WI38 (cell line): Measurements from ENCODE around the gene FTO.

Source experiments
- H3K4me3 ChIP-seq: 2 replicates; pipeline ENCODE4 v1.5.1; 2011; ENCODE audit warnings: low read depth, mild to moderate bottlenecking, control low read depth, low read length
- TF ChIP-seq, protein P1 (sequence below): IDR thresholded peaks from 2 replicates; pipeline ENCODE4 v1.5.1; 2012; ENCODE audit warnings: low read depth, mild to moderate bottlenecking, control low read depth, low read length

Gene FTO

DNA sequence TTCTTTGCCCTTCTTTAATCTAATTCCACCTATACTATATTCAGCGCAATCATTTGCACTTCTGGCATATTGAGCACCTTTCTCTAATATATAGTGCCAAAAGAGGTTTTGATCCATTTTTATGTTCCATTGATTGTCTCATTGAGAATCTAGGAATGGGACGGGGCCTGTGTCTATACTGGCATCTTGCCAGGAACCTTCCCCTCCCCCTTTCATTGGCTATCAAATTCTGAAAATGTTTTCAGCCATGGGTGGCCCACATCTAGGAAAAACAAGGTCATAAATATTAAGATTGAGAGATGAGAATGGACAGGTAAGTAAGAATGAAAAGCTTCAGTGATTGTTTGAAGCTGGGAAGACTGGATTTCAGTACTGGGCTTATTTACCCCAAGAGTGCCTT lies 159.9 kb downstream of the FTO start:
- H3K4me3 ChIP-seq, result no peak overlapping the region
- TF ChIP-seq, protein P1, sequence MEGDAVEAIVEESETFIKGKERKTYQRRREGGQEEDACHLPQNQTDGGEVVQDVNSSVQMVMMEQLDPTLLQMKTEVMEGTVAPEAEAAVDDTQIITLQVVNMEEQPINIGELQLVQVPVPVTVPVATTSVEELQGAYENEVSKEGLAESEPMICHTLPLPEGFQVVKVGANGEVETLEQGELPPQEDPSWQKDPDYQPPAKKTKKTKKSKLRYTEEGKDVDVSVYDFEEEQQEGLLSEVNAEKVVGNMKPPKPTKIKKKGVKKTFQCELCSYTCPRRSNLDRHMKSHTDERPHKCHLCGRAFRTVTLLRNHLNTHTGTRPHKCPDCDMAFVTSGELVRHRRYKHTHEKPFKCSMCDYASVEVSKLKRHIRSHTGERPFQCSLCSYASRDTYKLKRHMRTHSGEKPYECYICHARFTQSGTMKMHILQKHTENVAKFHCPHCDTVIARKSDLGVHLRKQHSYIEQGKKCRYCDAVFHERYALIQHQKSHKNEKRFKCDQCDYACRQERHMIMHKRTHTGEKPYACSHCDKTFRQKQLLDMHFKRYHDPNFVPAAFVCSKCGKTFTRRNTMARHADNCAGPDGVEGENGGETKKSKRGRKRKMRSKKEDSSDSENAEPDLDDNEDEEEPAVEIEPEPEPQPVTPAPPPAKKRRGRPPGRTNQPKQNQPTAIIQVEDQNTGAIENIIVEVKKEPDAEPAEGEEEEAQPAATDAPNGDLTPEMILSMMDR, result no peak

DNA sequence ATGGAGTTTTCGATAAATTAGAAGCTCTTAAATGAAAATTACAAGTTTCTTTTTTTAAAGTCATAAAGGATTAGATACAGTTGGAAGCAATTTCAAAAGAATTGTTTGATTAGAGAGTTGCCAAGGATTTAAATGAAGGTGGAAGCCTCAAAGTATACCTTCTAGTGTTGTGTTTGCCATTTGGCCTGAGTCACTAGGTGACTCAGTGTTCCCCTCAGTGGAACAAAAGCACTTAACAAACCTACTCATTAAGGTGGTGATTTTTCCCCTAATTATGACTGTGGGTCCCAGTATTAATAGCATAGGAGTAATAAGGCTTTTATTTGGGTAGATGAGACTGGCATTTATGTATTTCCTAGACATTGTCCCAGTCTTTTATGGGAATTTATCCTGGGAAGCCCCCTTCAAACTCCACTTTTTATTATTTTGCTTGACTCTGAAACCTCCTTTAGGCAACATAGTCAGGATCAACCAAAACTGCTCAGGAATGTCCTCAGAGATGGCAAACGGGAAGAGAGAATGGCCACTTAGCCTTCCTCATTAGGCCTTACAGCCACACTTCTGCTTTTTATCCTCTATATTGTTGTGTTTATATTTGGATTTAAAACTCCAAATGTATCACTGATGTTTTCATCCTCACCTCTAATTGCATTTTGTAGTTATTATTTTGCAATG lies 161.0 kb downstream of the FTO start:
- TF ChIP-seq, protein P1, result no peak
- no peak overlapping the region for H3K4me3 ChIP-seq

DNA sequence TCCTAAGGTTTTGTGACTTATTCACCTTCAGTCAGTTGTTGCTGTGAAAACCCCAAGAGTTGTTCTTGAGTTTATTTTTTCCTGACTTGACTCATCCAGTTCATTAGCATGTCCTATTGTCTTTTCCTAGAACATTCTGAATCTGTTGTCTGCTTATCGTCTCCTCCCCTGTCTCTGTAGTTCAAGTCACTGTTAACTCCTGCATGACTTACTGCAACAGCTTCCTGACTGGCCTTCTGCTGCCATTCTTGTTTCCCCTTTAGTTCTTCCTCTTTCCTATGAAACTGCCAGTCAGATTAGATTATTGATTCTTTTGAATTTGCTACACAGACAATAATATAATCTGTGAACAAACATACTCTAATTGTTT lies 161.5 kb downstream of the FTO start:
- TF ChIP-seq, protein P1, result no peak
- no peak overlapping the region for H3K4me3 ChIP-seq

DNA sequence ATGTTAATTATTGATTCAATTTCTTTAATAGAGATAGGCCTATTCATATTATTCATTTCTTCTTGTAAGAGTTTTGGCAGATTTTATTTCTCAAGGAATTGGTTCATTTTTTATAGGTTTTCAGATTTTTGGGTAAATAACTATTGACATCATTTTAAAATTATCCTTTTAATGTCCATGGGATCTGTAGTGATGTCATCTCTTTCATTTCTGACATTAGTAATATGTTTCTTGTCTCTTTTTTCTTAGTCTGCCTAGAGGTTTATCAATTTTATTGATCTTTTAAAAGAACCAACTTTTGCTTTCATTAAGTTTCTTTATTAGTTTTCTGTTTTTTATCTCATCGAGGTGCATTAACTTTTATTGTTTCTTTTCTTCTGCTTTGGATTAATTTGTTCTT lies 162.6 kb downstream of the FTO start:
- TF ChIP-seq, protein P1, result no peak
- H3K4me3 ChIP-seq, result no peak overlapping the region

DNA sequence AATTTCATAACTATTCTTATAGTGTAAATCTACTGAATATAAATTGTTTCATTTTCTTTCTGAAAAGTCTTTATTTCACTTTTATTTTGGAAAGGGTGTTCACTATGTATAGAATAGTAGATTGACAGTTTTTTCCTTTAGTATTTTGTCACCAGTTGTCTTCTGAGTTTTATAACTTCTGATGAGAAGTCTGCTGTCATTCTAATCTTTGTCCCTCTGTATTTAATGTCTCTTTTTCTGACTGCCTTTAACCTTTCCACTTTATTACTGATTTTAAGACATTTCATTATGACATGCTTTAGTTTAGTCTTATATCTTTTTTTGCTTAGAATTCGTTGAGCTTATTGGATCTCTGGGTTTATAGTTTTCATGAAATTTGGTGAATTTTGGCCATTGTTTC lies 166.9 kb downstream of the FTO start:
- TF ChIP-seq, protein P1, result no peak
- no peak overlapping the region for H3K4me3 ChIP-seq

DNA sequence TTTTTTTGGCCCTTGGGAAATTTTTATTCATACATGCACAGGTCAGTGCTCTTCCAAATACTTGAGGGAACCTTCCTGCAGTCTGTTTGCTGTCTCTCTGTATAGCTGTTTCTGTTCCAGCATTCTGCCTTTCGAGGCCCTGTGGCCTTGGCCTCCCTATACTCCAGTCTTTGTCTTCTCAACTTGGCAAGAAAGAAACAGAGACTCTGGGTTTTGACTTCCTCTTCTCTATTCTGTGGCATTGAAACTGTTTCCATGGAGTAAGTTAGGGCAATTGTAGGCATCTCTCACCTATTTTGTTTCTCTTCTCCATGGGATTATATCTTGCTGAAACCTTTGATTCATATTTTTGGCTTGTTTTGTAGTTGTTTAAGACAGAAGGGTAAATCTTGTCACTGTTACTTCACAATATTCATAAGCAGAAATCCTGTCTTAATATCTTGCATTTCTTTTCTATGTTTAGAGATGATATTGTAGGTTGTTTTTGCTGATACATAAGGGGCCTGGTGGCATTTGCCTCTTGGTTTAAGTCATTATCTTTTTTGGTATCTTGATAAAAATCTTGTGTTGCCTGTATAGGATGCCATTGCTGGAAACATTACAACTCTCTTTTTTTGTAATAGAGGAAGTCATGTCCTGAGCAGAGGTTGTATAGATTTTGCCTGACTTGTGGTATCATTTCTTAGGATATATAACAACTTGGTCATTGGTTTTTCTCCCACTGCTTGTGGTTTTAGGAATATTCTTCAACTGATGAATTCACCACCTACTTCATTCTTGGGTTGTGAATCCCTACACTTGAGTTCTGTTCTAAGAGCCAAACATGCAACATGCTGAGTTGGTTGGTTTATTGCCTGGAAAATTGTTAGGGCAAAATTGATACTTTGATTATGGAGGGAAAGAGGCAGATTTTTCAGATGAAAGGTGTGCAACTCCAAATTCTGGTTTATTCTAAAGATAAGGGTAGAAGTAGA lies 168.6 kb downstream of the FTO start:
- no peak overlapping the region for H3K4me3 ChIP-seq
- TF ChIP-seq, protein P1, result no peak

DNA sequence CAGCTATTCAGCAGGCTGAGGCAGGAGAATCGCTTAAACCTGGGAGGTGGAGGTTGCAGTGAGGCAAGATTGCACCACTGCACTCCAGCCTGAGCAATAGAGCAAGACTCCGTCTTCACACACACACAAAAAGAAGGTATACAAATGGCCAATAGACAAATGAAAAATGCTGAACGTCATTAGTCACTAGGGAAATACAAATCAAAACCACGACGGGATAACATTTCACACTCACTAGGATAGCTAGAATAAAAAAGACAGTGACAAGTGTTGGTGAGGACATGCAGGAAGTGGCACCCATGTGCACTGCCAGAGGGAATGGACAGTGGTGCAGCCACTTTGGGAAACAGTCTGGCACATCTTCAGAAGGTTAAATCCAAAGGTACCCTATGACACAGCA lies 172.9 kb downstream of the FTO start:
- TF ChIP-seq, protein P1, result no peak
- H3K4me3 ChIP-seq, result no peak overlapping the region
